ENCODE measurements around the gene ATP5F1C.

Gene ATP5F1C

DNA sequence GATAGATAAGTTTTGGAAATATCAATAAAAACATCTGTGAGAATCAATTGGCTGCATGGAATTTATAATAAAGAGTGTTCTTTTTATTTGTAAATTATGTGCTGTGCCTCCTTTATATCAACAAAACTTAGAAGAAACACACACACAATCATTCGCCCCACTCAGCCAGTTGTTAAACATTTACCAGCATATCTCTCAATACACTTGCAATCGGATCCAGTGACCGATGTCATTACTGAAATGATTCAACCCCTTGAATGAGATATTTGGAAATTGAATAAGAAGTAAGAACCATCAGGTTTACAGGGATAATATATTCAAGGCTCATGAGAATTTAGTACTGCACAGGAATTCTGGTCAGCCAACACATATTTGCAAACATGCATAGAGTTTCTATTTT, 65.9 kb downstream of the ATP5F1C start:
- DNase-seq: no peak

DNA sequence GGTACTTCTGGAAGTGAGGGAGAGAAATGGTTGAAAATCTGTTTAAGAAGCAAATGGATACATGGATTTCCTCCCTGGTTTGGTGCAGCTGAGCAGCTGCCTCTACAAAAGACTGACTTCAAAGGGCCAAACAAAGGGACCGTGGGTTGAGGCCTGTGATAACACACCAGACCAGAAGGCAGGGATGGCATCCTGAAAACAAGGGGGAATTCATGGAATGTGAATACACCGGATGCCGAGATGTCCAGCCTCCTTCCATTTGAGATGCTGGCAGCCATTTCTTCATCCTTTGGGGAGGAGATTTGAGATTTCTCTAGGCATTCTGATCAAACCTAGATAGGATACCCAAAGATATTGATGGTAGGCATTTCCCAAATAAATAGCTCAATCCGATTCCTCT, 67.2 kb downstream of the ATP5F1C start:
- DNase-seq: no peak

DNA sequence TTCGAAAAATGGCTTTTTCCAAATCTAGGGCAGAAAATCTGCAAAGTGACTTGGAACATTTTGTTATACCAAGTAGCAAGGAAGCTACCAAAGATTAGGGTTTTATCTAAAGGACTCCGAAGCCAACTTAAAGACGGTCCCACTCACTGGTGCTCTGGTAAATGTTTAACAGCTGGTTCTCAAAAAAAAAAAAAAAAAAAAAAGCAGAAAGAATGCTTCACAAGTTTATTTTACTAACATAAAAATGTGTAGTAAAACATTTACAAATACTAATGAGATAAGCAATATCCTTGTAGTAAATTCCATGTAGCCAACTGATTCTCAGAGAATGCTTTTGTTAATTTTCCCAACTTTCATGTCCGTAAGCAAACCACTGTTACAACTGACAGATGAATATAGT, 68.7 kb downstream of the ATP5F1C start:
- no peak for DNase-seq

DNA sequence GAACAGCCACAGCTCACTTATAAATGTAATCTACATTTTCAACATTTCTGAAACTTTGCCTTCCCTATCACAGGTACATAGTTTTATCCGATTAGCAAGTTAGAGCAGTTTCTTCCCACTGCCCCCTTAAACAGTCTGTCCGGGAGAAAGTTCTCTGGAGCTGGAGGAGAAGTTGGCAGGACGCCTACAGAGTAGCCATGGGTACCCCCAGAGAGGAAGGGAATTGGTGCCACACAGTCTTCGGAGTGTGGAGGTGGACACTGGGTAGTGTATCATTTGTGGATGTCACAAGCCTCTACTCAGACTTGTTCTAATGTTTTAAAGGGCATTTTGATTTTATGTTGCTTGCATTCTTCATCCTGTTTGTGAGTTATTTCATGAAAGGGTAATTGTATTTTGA, 69.3 kb downstream of the ATP5F1C start:
- no peak for DNase-seq
